IMR-90 (cell line): ENCODE measurements around the gene SSC4D. TPM values are rescaled to one million over a fixed set of nuclear protein-coding genes. Genes with fewer than 3 reads are reported as not detected.

Experiments
- ATAC-seq: fragments of 200-7000 bp; cut with Tn5 transposase; 2 replicates; pipeline ENCODE4 v1.9.1; 2020; ENCODE audit warnings: low read depth, mild to moderate bottlenecking, moderate library complexity
- BruUV-seq: library from RNA; stranded (reverse); fragments of 400-500 nt; replicated peaks from 2 replicates; lab custom pipeline; 2021; lab: Mats Ljungman, UMichigan
- CTCF ChIA-PET: fragments of 300-600 bp; formaldehyde crosslinking; extraction: SDS; loops from one replicate; lab custom pipeline; 2021; ENCODE audit warnings: antibody characterized with exemption; lab: Yijun Ruan, JAX
- POLR2A ChIA-PET: fragments of 300-600 bp; sonication (Branson Sonifier 250); formaldehyde crosslinking; loops from one replicate; lab custom pipeline; 2022; ENCODE audit warnings: antibody characterized with exemption; ENCODE audit not compliant: unreplicated experiment; lab: Charles Lee
- DNase-seq: peaks from one replicate; pipeline ENCODE4 v3.0.0; 2013
- H2AFZ ChIP-seq: replicated peaks from 2 replicates; pipeline ENCODE3; 2013; ENCODE audit warnings: low read length, mild to moderate bottlenecking; ENCODE audit not compliant: poor library complexity
- H2AK5ac ChIP-seq: 2 replicates; pipeline ENCODE4 v1.6.1; 2013; ENCODE audit warnings: low read depth, low read length, inconsistent platforms
- H2AK9ac ChIP-seq: replicated peaks from 2 replicates; pipeline ENCODE3; 2013; ENCODE audit warnings: mild to moderate bottlenecking, low read depth, low read length, moderate library complexity; ENCODE audit not compliant: poor library complexity
- H2BK120ac ChIP-seq: 2 replicates; pipeline ENCODE4 v1.6.1; 2013; ENCODE audit warnings: low read depth, low read length, inconsistent platforms
- H2BK15ac ChIP-seq: 3 replicates; pipeline ENCODE4 v1.6.1; 2013; ENCODE audit warnings: low read depth, low read length, inconsistent platforms
- H2BK20ac ChIP-seq: 2 replicates; pipeline ENCODE4 v1.6.1; 2013; ENCODE audit warnings: low read depth, mild to moderate bottlenecking, inconsistent platforms, low read length, moderate library complexity
- H2BK5ac ChIP-seq: 2 replicates; pipeline ENCODE4 v1.6.1; 2013; ENCODE audit warnings: mild to moderate bottlenecking, low read depth, low read length, inconsistent platforms; ENCODE audit not compliant: poor library complexity, severe bottlenecking
- H3K14ac ChIP-seq: replicated peaks from 2 replicates; pipeline ENCODE4 v1.6.1; 2013; ENCODE audit warnings: low read depth, low read length, inconsistent platforms
- H3K18ac ChIP-seq: 2 replicates; pipeline ENCODE4 v1.6.1; 2013; ENCODE audit warnings: low read depth, low read length, control low read depth
- H3K23ac ChIP-seq: 2 replicates; pipeline ENCODE4 v1.6.1; 2013; ENCODE audit warnings: low read depth, low read length, inconsistent platforms
- H3K27ac ChIP-seq: 2 replicates; pipeline ENCODE4 v1.5.1; 2013; ENCODE audit warnings: mild to moderate bottlenecking, control low read depth, low read length; ENCODE audit not compliant: insufficient read depth
- H3K27me3 ChIP-seq: 2 replicates; pipeline ENCODE4 v1.6.1; 2013; ENCODE audit warnings: low read length; ENCODE audit not compliant: control insufficient read depth, insufficient read depth
- H3K36me3 ChIP-seq: 2 replicates; pipeline ENCODE4 v1.6.1; 2013; ENCODE audit warnings: low read length, mixed read lengths; ENCODE audit not compliant: control insufficient read depth, insufficient read depth
- H3K4ac ChIP-seq: 2 replicates; pipeline ENCODE4 v1.6.1; 2013; ENCODE audit warnings: low read depth, low read length, inconsistent platforms
- H3K4me1 ChIP-seq: 2 replicates; pipeline ENCODE4 v1.6.1; 2013; ENCODE audit warnings: low read length, mixed read lengths; ENCODE audit not compliant: control insufficient read depth, insufficient read depth
- H3K4me2 ChIP-seq: 2 replicates; pipeline ENCODE4 v1.6.1; 2013; ENCODE audit warnings: low read depth, mild to moderate bottlenecking, control low read depth, low read length, moderate library complexity
- H3K4me3 ChIP-seq: 2 replicates; pipeline ENCODE4 v1.5.1; 2013; ENCODE audit warnings: low read depth, mild to moderate bottlenecking, control low read depth, low read length, moderate library complexity; ENCODE audit not compliant: insufficient read depth
- H3K56ac ChIP-seq: 2 replicates; pipeline ENCODE4 v1.6.1; 2013; ENCODE audit warnings: low read length, inconsistent platforms; ENCODE audit not compliant: insufficient read depth; ENCODE audit errors: extremely low read depth
- H3K79me1 ChIP-seq, 2 experiments: 2 replicates each; pipeline ENCODE4 v1.6.1; 2013; ENCODE audit warnings: low read length in 2 of 2, inconsistent platforms in 1 of 2, low read depth in 1 of 2
- H3K9ac ChIP-seq: 2 replicates; pipeline ENCODE4 v1.6.1; 2013; ENCODE audit warnings: low read depth, low read length, control low read depth
- H3K9me1 ChIP-seq: 2 replicates; pipeline ENCODE4 v1.6.1; 2013; ENCODE audit warnings: low read length, inconsistent platforms; ENCODE audit not compliant: insufficient read depth
- H3K9me3 ChIP-seq: 2 replicates; pipeline ENCODE4 v1.6.1; 2013; ENCODE audit warnings: low read length; ENCODE audit not compliant: control insufficient read depth, insufficient read depth
- H4K20me1 ChIP-seq: 2 replicates; pipeline ENCODE4 v1.6.1; 2013; ENCODE audit warnings: low read length, inconsistent platforms; ENCODE audit not compliant: insufficient read depth
- H4K5ac ChIP-seq: 2 replicates; pipeline ENCODE4 v1.6.1; 2013; ENCODE audit warnings: mild to moderate bottlenecking, low read depth, low read length, control low read depth
- H4K8ac ChIP-seq, 2 experiments: 2 replicates each; pipeline ENCODE4 v1.6.1; 2013; ENCODE audit warnings: low read depth in 2 of 2, low read length in 2 of 2, control low read depth in 1 of 2, inconsistent platforms in 1 of 2
- H4K91ac ChIP-seq: 2 replicates; pipeline ENCODE4 v1.6.1; 2013; ENCODE audit warnings: low read depth, low read length, inconsistent platforms; ENCODE audit not compliant: insufficient read depth
- BHLHE40 ChIP-seq: fragments of 150-350 bp; IDR thresholded peaks from 2 replicates; pipeline ENCODE4 v1.6.1; 2016; ENCODE audit warnings: mild to moderate bottlenecking, low read depth, low read length
- CEBPB ChIP-seq: IDR thresholded peaks from 2 replicates; pipeline ENCODE4 v1.6.1; 2012; ENCODE audit warnings: low read depth, low read length, improper control_type of control experiment
- CHD1 ChIP-seq: IDR thresholded peaks from 2 replicates; pipeline ENCODE4 v1.6.1; 2012; ENCODE audit warnings: low read depth, low read length, improper control_type of control experiment
- FOS ChIP-seq: fragments of 150-350 bp; IDR thresholded peaks from 2 replicates; pipeline ENCODE4 v1.6.1; 2016; ENCODE audit warnings: low read depth, low read length
- MAFK ChIP-seq: IDR thresholded peaks from 2 replicates; pipeline ENCODE4 v1.6.1; 2012; ENCODE audit warnings: low read depth, low read length, improper control_type of control experiment
- MAZ ChIP-seq: IDR thresholded peaks from 2 replicates; pipeline ENCODE4 v1.6.1; 2012; ENCODE audit warnings: low read depth, mild to moderate bottlenecking, low read length, improper control_type of control experiment, moderate library complexity, borderline replicate concordance
- MXI1 ChIP-seq: IDR thresholded peaks from 2 replicates; pipeline ENCODE4 v1.6.1; 2012; ENCODE audit warnings: low read depth, mild to moderate bottlenecking, low read length, moderate library complexity, borderline replicate concordance
- NFE2L2 ChIP-seq: fragments of 150-350 bp; IDR thresholded peaks from 2 replicates; pipeline ENCODE4 v1.6.1; 2016; ENCODE audit warnings: low read depth, mild to moderate bottlenecking, low read length
- POLR2A ChIP-seq: IDR thresholded peaks from 2 replicates; pipeline ENCODE4 v1.6.1; 2012; ENCODE audit warnings: mild to moderate bottlenecking, low read depth, low read length
- RAD21 ChIP-seq: IDR thresholded peaks from 2 replicates; pipeline ENCODE4 v1.6.1; 2012; ENCODE audit warnings: low read length, improper control_type of control experiment
- RCOR1 ChIP-seq: IDR thresholded peaks from 2 replicates; pipeline ENCODE4 v1.6.1; 2012; ENCODE audit warnings: mild to moderate bottlenecking, low read length, improper control_type of control experiment; ENCODE audit not compliant: insufficient replicate concordance
- RFX5 ChIP-seq: IDR thresholded peaks from 2 replicates; pipeline ENCODE4 v1.8.0; 2012; ENCODE audit warnings: low read depth, mild to moderate bottlenecking, low read length, moderate library complexity
- SMC3 ChIP-seq: fragments of 150-350 bp; IDR thresholded peaks from 2 replicates; pipeline ENCODE4 v1.6.1; 2016; ENCODE audit warnings: low read depth, mild to moderate bottlenecking, antibody characterized with exemption, low read length, moderate library complexity
- WGBS, 2 experiments: methylation state at CpG; one replicate each; pipeline versions ENCODE4 v1.1.5 to v1.1.7; 2013; ENCODE audit warnings: missing lambda C conversion rate in 2 of 2; ENCODE audit not compliant: insufficient read length in 1 of 2; ENCODE audit errors: extremely low coverage in 2 of 2; 5-methylcytosine and 5-hydroxymethylcytosine counted together
- dilution Hi-C: fragments of 300-500 bp; cut with HindIII; formaldehyde crosslinking; loops from one replicate; pipeline ENCODE4 v1.14.3; 2018; ENCODE audit warnings: low sequenced_read_pairs; ENCODE audit not compliant: unreplicated experiment
- in situ Hi-C: fragments of 300-500 bp; cut with MboI; formaldehyde crosslinking; loops from 3 replicates; pipeline ENCODE4 v1.14.3; 2019; ENCODE audit warnings: low sequenced_read_pairs, inconsistent platforms, mixed read lengths
- intact Hi-C: fragments of 100-400 bp; cut with micrococcal nuclease; formaldehyde crosslinking; loops from 2 replicates; pipeline ENCODE4 v1.10.0; 2022
- polyA plus RNA-seq, 3 experiments: library from polyadenylated mRNA; depleted of rRNA; stranded (reverse); fragments of >200 nt; gene quantifications; 2 replicates each; pipeline ENCODE4 v1.2.3, GENCODE V29; 2012; ENCODE audit warnings: low replicate concordance in 1 of 3
- total RNA-seq: library from RNA; depleted of rRNA; stranded (reverse); fragments of >200 nt; gene quantifications from 2 replicates; pipeline ENCODE4 v1.2.3, GENCODE V29; 2012
- TF ChIP-seq, protein P1 (sequence below): fragments of 150-350 bp; IDR thresholded peaks from 2 replicates; pipeline ENCODE4 v1.6.1; 2016; ENCODE audit warnings: low read depth, mild to moderate bottlenecking, low read length, moderate library complexity, borderline replicate concordance
- TF ChIP-seq, protein P2 (sequence below): conservative IDR thresholded peaks from 2 replicates; pipeline ENCODE4 v1.5.1; 2012; ENCODE audit warnings: mild to moderate bottlenecking, low read depth, low read length, improper control_type of control experiment
- TF ChIP-seq, protein P3 (sequence below): fragments of 150-350 bp; IDR thresholded peaks from 2 replicates; pipeline ENCODE4 v1.6.1; 2017; ENCODE audit warnings: mild to moderate bottlenecking, antibody characterized with exemption, low read length, low read depth

Gene SSC4D
- total and polyA plus RNA-seq, 2 of the 4 experiments (the other 2 are of a cell fraction) = 0.36 to 0.70 TPM

DNA sequence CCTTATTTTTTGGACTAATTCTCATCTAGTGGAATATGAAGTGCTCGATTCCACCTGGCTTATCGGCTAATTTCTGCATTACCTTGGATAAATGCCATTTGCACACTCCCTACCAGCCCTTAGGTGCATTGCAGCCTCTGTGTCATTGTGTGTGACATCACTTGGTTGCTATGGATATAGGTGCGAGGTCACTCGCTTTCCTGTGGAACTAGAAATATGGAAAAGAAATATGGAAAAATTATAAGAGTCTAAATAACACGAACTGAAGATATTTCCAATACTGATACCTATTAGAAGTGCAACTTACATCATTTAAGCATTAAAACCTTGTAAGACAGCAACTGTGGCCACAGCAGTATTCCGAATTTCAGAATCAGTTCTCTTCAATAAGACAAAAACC is 52.7 kb downstream of the SSC4D start:
- peaks cover 11% of the 10 kb centered on the region for H3K36me3 ChIP-seq
- H3K23ac ChIP-seq = peak overlapping the region; percentile 77; the same call in 1 of the 2 replicates
- no peak overlapping the region for H4K91ac ChIP-seq
- H2AK5ac ChIP-seq = no peak overlapping the region
- H3K9me3 ChIP-seq = no peaks in the 10 kb centered on the region
- POLR2A ChIA-PET = no interaction called here
- H3K56ac ChIP-seq = no peak overlapping the region
- H3K4me1 ChIP-seq = peaks cover 13% of the 10 kb centered on the region
- in situ Hi-C loops = no loop called here
- peak overlapping the region; percentile 39; the same call in 1 of the 2 replicates for H3K9ac ChIP-seq
- TF ChIP-seq, protein P1, sequence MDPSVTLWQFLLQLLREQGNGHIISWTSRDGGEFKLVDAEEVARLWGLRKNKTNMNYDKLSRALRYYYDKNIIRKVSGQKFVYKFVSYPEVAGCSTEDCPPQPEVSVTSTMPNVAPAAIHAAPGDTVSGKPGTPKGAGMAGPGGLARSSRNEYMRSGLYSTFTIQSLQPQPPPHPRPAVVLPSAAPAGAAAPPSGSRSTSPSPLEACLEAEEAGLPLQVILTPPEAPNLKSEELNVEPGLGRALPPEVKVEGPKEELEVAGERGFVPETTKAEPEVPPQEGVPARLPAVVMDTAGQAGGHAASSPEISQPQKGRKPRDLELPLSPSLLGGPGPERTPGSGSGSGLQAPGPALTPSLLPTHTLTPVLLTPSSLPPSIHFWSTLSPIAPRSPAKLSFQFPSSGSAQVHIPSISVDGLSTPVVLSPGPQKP = no peak
- TF ChIP-seq CEBPB = no peak
- no peak for TF ChIP-seq MXI1
- no peak for TF ChIP-seq MAFK
- TF ChIP-seq CHD1 = no peak
- TF ChIP-seq, protein P2, sequence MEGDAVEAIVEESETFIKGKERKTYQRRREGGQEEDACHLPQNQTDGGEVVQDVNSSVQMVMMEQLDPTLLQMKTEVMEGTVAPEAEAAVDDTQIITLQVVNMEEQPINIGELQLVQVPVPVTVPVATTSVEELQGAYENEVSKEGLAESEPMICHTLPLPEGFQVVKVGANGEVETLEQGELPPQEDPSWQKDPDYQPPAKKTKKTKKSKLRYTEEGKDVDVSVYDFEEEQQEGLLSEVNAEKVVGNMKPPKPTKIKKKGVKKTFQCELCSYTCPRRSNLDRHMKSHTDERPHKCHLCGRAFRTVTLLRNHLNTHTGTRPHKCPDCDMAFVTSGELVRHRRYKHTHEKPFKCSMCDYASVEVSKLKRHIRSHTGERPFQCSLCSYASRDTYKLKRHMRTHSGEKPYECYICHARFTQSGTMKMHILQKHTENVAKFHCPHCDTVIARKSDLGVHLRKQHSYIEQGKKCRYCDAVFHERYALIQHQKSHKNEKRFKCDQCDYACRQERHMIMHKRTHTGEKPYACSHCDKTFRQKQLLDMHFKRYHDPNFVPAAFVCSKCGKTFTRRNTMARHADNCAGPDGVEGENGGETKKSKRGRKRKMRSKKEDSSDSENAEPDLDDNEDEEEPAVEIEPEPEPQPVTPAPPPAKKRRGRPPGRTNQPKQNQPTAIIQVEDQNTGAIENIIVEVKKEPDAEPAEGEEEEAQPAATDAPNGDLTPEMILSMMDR = no peak
- TF ChIP-seq, protein P3, sequence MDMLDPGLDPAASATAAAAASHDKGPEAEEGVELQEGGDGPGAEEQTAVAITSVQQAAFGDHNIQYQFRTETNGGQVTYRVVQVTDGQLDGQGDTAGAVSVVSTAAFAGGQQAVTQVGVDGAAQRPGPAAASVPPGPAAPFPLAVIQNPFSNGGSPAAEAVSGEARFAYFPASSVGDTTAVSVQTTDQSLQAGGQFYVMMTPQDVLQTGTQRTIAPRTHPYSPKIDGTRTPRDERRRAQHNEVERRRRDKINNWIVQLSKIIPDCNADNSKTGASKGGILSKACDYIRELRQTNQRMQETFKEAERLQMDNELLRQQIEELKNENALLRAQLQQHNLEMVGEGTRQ = no peak
- no peak for TF ChIP-seq RAD21
- no peak for TF ChIP-seq BHLHE40
- no peak for TF ChIP-seq MAZ
- TF ChIP-seq RCOR1 = no peak
- TF ChIP-seq POLR2A = no peak
- TF ChIP-seq FOS = no peak
- no peak for TF ChIP-seq NFE2L2
- no peak for TF ChIP-seq RFX5
- no peak for TF ChIP-seq SMC3
- peak; percentile 61 for DNase-seq
- no peak overlapping the region for H3K27ac ChIP-seq
- H2BK120ac ChIP-seq = no peak overlapping the region
- WGBS, 2 experiments = no CpG with 5 or more reads among the region's 6 CpGs
- H3K14ac ChIP-seq = no peak overlapping the region
- peak overlapping the region; percentile 98 for H3K4me3 ChIP-seq
- CTCF ChIA-PET = no interaction called here
- intact Hi-C loops = loop anchor here (2.0 to 5.0 kb wide), 2 partner anchors 18 to 40 kb away; no protein-coding TSS in a partner anchor
- no TSS peak for BruUV-seq
- peaks cover 11% of the 10 kb centered on the region for H3K9me1 ChIP-seq
- no peak overlapping the region for H4K5ac ChIP-seq
- no peak overlapping the region for H4K8ac ChIP-seq
- no peak overlapping the region for H2BK5ac ChIP-seq
- dilution Hi-C loops = no loop called here
- no peaks in the 10 kb centered on the region for H3K27me3 ChIP-seq
- peak overlapping the region; percentile 96 for H3K4me2 ChIP-seq
- H3K79me1 ChIP-seq = peaks cover 0 to 23% of the 10 kb centered on the region in 2 experiments; a peak in 2 of 4 replicates
- no peak overlapping the region for H2BK15ac ChIP-seq
- peaks cover 70% of the 10 kb centered on the region for H4K20me1 ChIP-seq
- H2BK20ac ChIP-seq = no peak overlapping the region
- H2AK9ac ChIP-seq = no peak overlapping the region
- no peak overlapping the region for H3K4ac ChIP-seq
- H3K18ac ChIP-seq = no peak overlapping the region
- no peak for ATAC-seq
- no peak overlapping the region for H2AFZ ChIP-seq
